Stimulated activated memory B cell treated with anti-CD40 and anti-IgM and Interleukin-4, amounts not matched to agents 10 μg/mL and 1 μg/mL and 100 μg/mL, for 72 hours (primary cell): ENCODE measurements around the gene ID2.
"Not testable (repeated sequence)": the region's sequence is repeated elsewhere in the genome, so short reads cannot be mapped to it uniquely, and the experiment has no call there.

Experiments used
- ATAC-seq: fragments of 150-1000 bp; cut with Tn5 transposase; 2 replicates; pipeline ENCODE4 v1.10.0; 2021
- H3K27ac Mint-ChIP-seq: one replicate; pipeline ENCODE4 v1.8.0; 2022; ENCODE audit warnings: mild to moderate bottlenecking, mixed read lengths
- H3K27me3 Mint-ChIP-seq: one replicate; pipeline ENCODE4 v1.8.0; 2022; ENCODE audit warnings: mixed read lengths
- H3K36me3 Mint-ChIP-seq: one replicate; pipeline ENCODE4 v1.8.0; 2022; ENCODE audit warnings: mixed read lengths
- H3K4me1 Mint-ChIP-seq: one replicate; pipeline ENCODE4 v1.8.0; 2022; ENCODE audit warnings: mixed read lengths
- H3K4me3 Mint-ChIP-seq: one replicate; pipeline ENCODE4 v1.8.0; 2022; ENCODE audit warnings: mild to moderate bottlenecking, moderate library complexity, mixed read lengths
- H3K9me3 Mint-ChIP-seq: one replicate; pipeline ENCODE4 v1.8.0; 2022; ENCODE audit warnings: mixed read lengths

The ID2 gene

GRCh38 chr2:8714283-8714682 lies 32.4 kb downstream of the ID2 start:
- Mint-ChIP-seq H3K36me3 (no peaks in the 10 kb centered on the region), H3K27me3 (peaks cover 48% of the 10 kb centered on the region), H3K9me3 (peaks cover 10% of the 10 kb centered on the region), H3K4me1 (no peaks in the 10 kb centered on the region), H3K4me3 (no peak overlapping the region), H3K27ac (no peak overlapping the region)
- ATAC-seq = no peak

GRCh38 chr2:8714971-8715370 lies 33.1 kb downstream of the ID2 start:
- H3K4me3 Mint-ChIP-seq = no peak overlapping the region
- H3K9me3 Mint-ChIP-seq = peaks cover 10% of the 10 kb centered on the region
- H3K27ac Mint-ChIP-seq = no peak overlapping the region
- ATAC-seq = no peak
- no peaks in the 10 kb centered on the region for H3K36me3 Mint-ChIP-seq
- no peaks in the 10 kb centered on the region for H3K4me1 Mint-ChIP-seq
- H3K27me3 Mint-ChIP-seq = peaks cover 41% of the 10 kb centered on the region

- no peak overlapping the region for H3K4me3 Mint-ChIP-seq
- no peak for ATAC-seq
- peaks cover 10% of the 10 kb centered on the region for H3K9me3 Mint-ChIP-seq
- peaks cover 11% of the 10 kb centered on the region for H3K27me3 Mint-ChIP-seq
- H3K36me3 Mint-ChIP-seq = no peaks in the 10 kb centered on the region
- no peak overlapping the region for H3K27ac Mint-ChIP-seq
- no peaks in the 10 kb centered on the region for H3K4me1 Mint-ChIP-seq
Observed at GRCh38 chr2:8719528-8719927, 37.7 kb downstream of the ID2 start.

GRCh38 chr2:8720741-8721140 lies 38.9 kb downstream of the ID2 start:
- no peaks in the 10 kb centered on the region for H3K36me3 Mint-ChIP-seq
- no peak for ATAC-seq
- H3K4me1 Mint-ChIP-seq = no peaks in the 10 kb centered on the region
- H3K27ac Mint-ChIP-seq = no peak overlapping the region
- no peak overlapping the region for H3K4me3 Mint-ChIP-seq
- H3K9me3 Mint-ChIP-seq = peaks cover 5% of the 10 kb centered on the region
- peaks cover 6% of the 10 kb centered on the region for H3K27me3 Mint-ChIP-seq

GRCh38 chr2:8721410-8721809 lies 39.6 kb downstream of the ID2 start:
- no peak for ATAC-seq
- H3K9me3 Mint-ChIP-seq = no peaks in the 10 kb centered on the region
- no peak overlapping the region for H3K27ac Mint-ChIP-seq
- no peaks in the 10 kb centered on the region for H3K36me3 Mint-ChIP-seq
- H3K4me1 Mint-ChIP-seq = no peaks in the 10 kb centered on the region
- H3K27me3 Mint-ChIP-seq = no peaks in the 10 kb centered on the region
- H3K4me3 Mint-ChIP-seq = no peak overlapping the region

- no peak overlapping the region for H3K27ac Mint-ChIP-seq
- no peaks in the 10 kb centered on the region for H3K27me3 Mint-ChIP-seq
- no peaks in the 10 kb centered on the region for H3K9me3 Mint-ChIP-seq
- no peak for ATAC-seq
- H3K4me1 Mint-ChIP-seq = no peaks in the 10 kb centered on the region
- H3K4me3 Mint-ChIP-seq = no peak overlapping the region
- H3K36me3 Mint-ChIP-seq = peaks cover 1% of the 10 kb centered on the region
Observed at GRCh38 chr2:8722986-8723385, 41.1 kb downstream of the ID2 start.

- Mint-ChIP-seq H3K9me3 (no peaks in the 10 kb centered on the region), H3K27me3 (no peaks in the 10 kb centered on the region), H3K4me1 (no peaks in the 10 kb centered on the region), H3K36me3 (peaks cover 27% of the 10 kb centered on the region), H3K4me3 (no peak overlapping the region), H3K27ac (no peak overlapping the region)
- no peak for ATAC-seq
Observed at GRCh38 chr2:8725838-8726237, 44.0 kb downstream of the ID2 start.

- H3K4me1 Mint-ChIP-seq = no peaks in the 10 kb centered on the region
- ATAC-seq = no peak
- no peaks in the 10 kb centered on the region for H3K9me3 Mint-ChIP-seq
- H3K27me3 Mint-ChIP-seq = no peaks in the 10 kb centered on the region
- H3K4me3 Mint-ChIP-seq = no peak overlapping the region
- H3K27ac Mint-ChIP-seq = no peak overlapping the region
- H3K36me3 Mint-ChIP-seq = peaks cover 49% of the 10 kb centered on the region
Observed at GRCh38 chr2:8728305-8729015, 46.6 kb downstream of the ID2 start.

GRCh38 chr2:8729101-8729500 lies 47.2 kb downstream of the ID2 start:
- not testable (repeated sequence) for H3K27ac Mint-ChIP-seq

GRCh38 chr2:8729939-8730338 lies 48.1 kb downstream of the ID2 start:
- Mint-ChIP-seq H3K27me3 (no peaks in the 10 kb centered on the region), H3K36me3 (peaks cover 58% of the 10 kb centered on the region)

More at GRCh38 chr2:8729101-8729500, 47.2 kb downstream of the ID2 start:
- H3K27me3 Mint-ChIP-seq, H3K9me3 Mint-ChIP-seq, ATAC-seq, H3K4me1 Mint-ChIP-seq, H3K4me3 Mint-ChIP-seq: not testable (repeated sequence)
- peaks cover 56% of the 10 kb centered on the region for H3K36me3 Mint-ChIP-seq

GRCh38 chr2:8732601-8733000 lies 50.7 kb downstream of the ID2 start:
- H3K4me1 Mint-ChIP-seq = no peaks in the 10 kb centered on the region
- ATAC-seq = no peak
- H3K36me3 Mint-ChIP-seq = peaks cover 69% of the 10 kb centered on the region
- no peak overlapping the region for H3K4me3 Mint-ChIP-seq
- no peaks in the 10 kb centered on the region for H3K9me3 Mint-ChIP-seq
- no peaks in the 10 kb centered on the region for H3K27me3 Mint-ChIP-seq
- no peak overlapping the region for H3K27ac Mint-ChIP-seq

More at GRCh38 chr2:8729939-8730338, 48.1 kb downstream of the ID2 start:
- ATAC-seq = no peak
- Mint-ChIP-seq H3K4me3 (no peak overlapping the region), H3K9me3 (no peaks in the 10 kb centered on the region), H3K27ac (no peak overlapping the region), H3K4me1 (no peaks in the 10 kb centered on the region)
